HS-5 (cell line): ENCODE measurements around the gene NCAPH2.

Source experiments
- DNase-seq: peaks from one replicate; pipeline ENCODE4 v3.0.0-alpha.2; 2012; ENCODE audit warnings: low read depth

The NCAPH2 gene

GRCh38 chr22:50490531-50491308, 17.3 kb upstream of the NCAPH2 start:
- DNase-seq = no peak

GRCh38 chr22:50497093-50497492, 10.9 kb upstream of the NCAPH2 start:
- no peak for DNase-seq

- DNase-seq = no peak
These were observed 9.6 kb upstream of the NCAPH2 start for GRCh38 chr22:50498322-50498890.

- no peak for DNase-seq
These were observed 7.6 kb upstream of the NCAPH2 start for GRCh38 chr22:50500452-50500851.

GRCh38 chr22:50502096-50502495, 5.9 kb upstream of the NCAPH2 start:
- DNase-seq = no peak

GRCh38 chr22:50502628-50503474, 5.2 kb upstream of the NCAPH2 start:
- no peak for DNase-seq

GRCh38 chr22:50503475-50504145, 4.4 kb upstream of the NCAPH2 start:
- DNase-seq = no peak

GRCh38 chr22:50504369-50505211, 3.4 kb upstream of the NCAPH2 start:
- DNase-seq = no peak

GRCh38 chr22:50505276-50505775, 2.7 kb upstream of the NCAPH2 start:
- DNase-seq = no peak

- no peak for DNase-seq
These were observed 2.0 kb upstream of the NCAPH2 start for GRCh38 chr22:50505776-50506610.

- no peak for DNase-seq
These were observed 1.2 kb upstream of the NCAPH2 start for GRCh38 chr22:50506611-50507420.

- no peak for DNase-seq
These were observed 518 bp upstream of the NCAPH2 start, which contains the start of gene LMF2 for GRCh38 chr22:50507421-50507990. TSS of gene LMF2 (minus strand) at chr22:50507702. CDS start at chr22:50507675, 27 bp downstream.

GRCh38 chr22:50508897-50509296, 873 bp downstream of the NCAPH2 start:
- DNase-seq = no peak

GRCh38 chr22:50513175-50513574, 5.2 kb downstream of the NCAPH2 start:
- no peak for DNase-seq

- no peak for DNase-seq
These were observed 8.0 kb downstream of the NCAPH2 start for GRCh38 chr22:50516068-50516467.

GRCh38 chr22:50516891-50517290, 8.9 kb downstream of the NCAPH2 start:
- no peak for DNase-seq

GRCh38 chr22:50517495-50518260, 9.7 kb downstream of the NCAPH2 start:
- no peak for DNase-seq

GRCh38 chr22:50518606-50519005, 10.6 kb downstream of the NCAPH2 start:
- no peak for DNase-seq
